Effector memory CD4-positive, alpha-beta T cell (primary cell): ENCODE results near the gene VAMP5.
A peak's percentile ranks its signal among the peaks of the same experiment; 100 is the strongest.
"Not testable (repeated sequence)": the region's sequence is repeated elsewhere in the genome, so short reads cannot be mapped to it uniquely, and the experiment has no call there.

Experiments
- DNase-seq, 3 donors: peaks; one replicate each; pipeline ENCODE4 v3.0.0-alpha.2; 2020
- H3K27ac ChIP-seq: 2 replicates; pipeline ENCODE4 v1.7.0; 2013; ENCODE audit warnings: mild to moderate bottlenecking, low read length, moderate library complexity; ENCODE audit not compliant: insufficient read depth, poor library complexity, severe bottlenecking
- H3K27me3 ChIP-seq: replicated peaks from 2 replicates; pipeline ENCODE4 v1.7.0; 2013; ENCODE audit warnings: mild to moderate bottlenecking, low read length; ENCODE audit not compliant: insufficient read depth, control insufficient read depth, poor library complexity, severe bottlenecking
- H3K36me3 ChIP-seq: 2 replicates; pipeline ENCODE4 v1.7.0; 2013; ENCODE audit warnings: mild to moderate bottlenecking, low read length, moderate library complexity; ENCODE audit not compliant: control insufficient read depth, insufficient read depth
- H3K4me1 ChIP-seq: 2 replicates; pipeline ENCODE4 v1.7.0; 2013; ENCODE audit warnings: low read length, mild to moderate bottlenecking; ENCODE audit not compliant: control insufficient read depth, insufficient read depth, poor library complexity, severe bottlenecking
- H3K4me3 ChIP-seq: 2 replicates; pipeline ENCODE4 v1.7.0; 2013; ENCODE audit warnings: low read length, low read depth, mild to moderate bottlenecking; ENCODE audit not compliant: insufficient read depth, poor library complexity, severe bottlenecking
- H3K9me3 ChIP-seq: 2 replicates; pipeline ENCODE4 v1.7.0; 2013; ENCODE audit warnings: mild to moderate bottlenecking, low read length, moderate library complexity; ENCODE audit not compliant: control insufficient read depth

The VAMP5 gene

GRCh38 chr2:85591563-85591962, 7.3 kb downstream of the VAMP5 start:
- DNase-seq = no peak
- Histone ChIP-seq H3K27ac (no peak overlapping the region), H3K4me1 (peaks cover 11% of the 10 kb centered on the region)

GRCh38 chr2:85592299-85592698, 8.1 kb downstream of the VAMP5 start:
- H3K4me3 ChIP-seq = not testable (repeated sequence)
- H3K4me1 ChIP-seq = peaks cover 13% of the 10 kb centered on the region

More at GRCh38 chr2:85591563-85591962, 7.3 kb downstream of the VAMP5 start:
- Histone ChIP-seq H3K4me3 (no peak overlapping the region), H3K36me3 (peaks cover under 1% of the 10 kb centered on the region), H3K9me3 (no peaks in the 10 kb centered on the region), H3K27me3 (no peaks in the 10 kb centered on the region)

GRCh38 chr2:85593023-85593422, 8.8 kb downstream of the VAMP5 start:
- H3K27ac ChIP-seq = no peak overlapping the region
- no peak for DNase-seq
- H3K36me3 ChIP-seq = peaks cover 13% of the 10 kb centered on the region
- H3K9me3 ChIP-seq = no peaks in the 10 kb centered on the region
- peaks cover 13% of the 10 kb centered on the region for H3K4me1 ChIP-seq
- no peaks in the 10 kb centered on the region for H3K27me3 ChIP-seq
- no peak overlapping the region for H3K4me3 ChIP-seq

More at GRCh38 chr2:85592299-85592698, 8.1 kb downstream of the VAMP5 start:
- H3K27ac ChIP-seq, H3K9me3 ChIP-seq, H3K36me3 ChIP-seq, H3K27me3 ChIP-seq, DNase-seq: not testable (repeated sequence)

- Histone ChIP-seq H3K27me3 (no peaks in the 10 kb centered on the region), H3K4me1 (peaks cover 13% of the 10 kb centered on the region), H3K27ac (peak overlapping the region; percentile 90), H3K9me3 (no peaks in the 10 kb centered on the region), H3K36me3 (peaks cover 30% of the 10 kb centered on the region), H3K4me3 (peak overlapping the region; percentile 76)
- DNase-seq = no peak
Measured at GRCh38 chr2:85594715-85595300, 10.6 kb downstream of the VAMP5 start.

- Histone ChIP-seq H3K9me3 (no peaks in the 10 kb centered on the region), H3K36me3 (peaks cover 30% of the 10 kb centered on the region), H3K27me3 (no peaks in the 10 kb centered on the region), H3K4me3 (peak within 1 kb of the TSS; percentile 76), H3K4me1 (peaks cover 13% of the 10 kb centered on the region), H3K27ac (peak within 1 kb of the TSS; percentile 90)
- peak; percentile 82 to 92 (median 88) for DNase-seq
Measured at GRCh38 chr2:85595301-85596025, 11.2 kb downstream of the VAMP5 start, which contains the start of gene RNF181. TSS of gene RNF181 (plus strand) at chr2:85595745. CDS start at chr2:85595764, 19 bp downstream.

- peak overlapping the region; percentile 90 for H3K27ac ChIP-seq
- no peaks in the 10 kb centered on the region for H3K9me3 ChIP-seq
- H3K4me3 ChIP-seq = peak overlapping the region; percentile 76
- H3K36me3 ChIP-seq = peaks cover 30% of the 10 kb centered on the region
- DNase-seq = no peak
- peaks cover 13% of the 10 kb centered on the region for H3K4me1 ChIP-seq
- H3K27me3 ChIP-seq = no peaks in the 10 kb centered on the region
Measured at GRCh38 chr2:85596026-85596333, 11.7 kb downstream of the VAMP5 start.

GRCh38 chr2:85596486-85597143, 12.4 kb downstream of the VAMP5 start:
- peaks cover 13% of the 10 kb centered on the region for H3K4me1 ChIP-seq
- peak overlapping the region; percentile 90 for H3K27ac ChIP-seq
- peak overlapping the region; percentile 76 for H3K4me3 ChIP-seq
- no peak for DNase-seq
- H3K9me3 ChIP-seq = no peaks in the 10 kb centered on the region
- H3K27me3 ChIP-seq = no peaks in the 10 kb centered on the region
- peaks cover 30% of the 10 kb centered on the region for H3K36me3 ChIP-seq

GRCh38 chr2:85597241-85597640, 13.0 kb downstream of the VAMP5 start:
- Histone ChIP-seq H3K9me3 (no peaks in the 10 kb centered on the region), H3K27me3 (no peaks in the 10 kb centered on the region), H3K4me1 (peaks cover 18% of the 10 kb centered on the region), H3K4me3 (no peak overlapping the region), H3K36me3 (peaks cover 30% of the 10 kb centered on the region), H3K27ac (no peak overlapping the region)
- DNase-seq = no peak

GRCh38 chr2:85598594-85599340, 14.5 kb downstream of the VAMP5 start:
- no peak for DNase-seq
- Histone ChIP-seq H3K36me3 (peaks cover 30% of the 10 kb centered on the region), H3K9me3 (no peaks in the 10 kb centered on the region), H3K27me3 (no peaks in the 10 kb centered on the region), H3K4me1 (peaks cover 21% of the 10 kb centered on the region), H3K27ac (no peak overlapping the region), H3K4me3 (no peak overlapping the region)
